NOMO-1 treated with DMSO at 0.1 percent for 48 hours (cell line): ENCODE measurements around the gene SLBP.

Source experiments
- DNase-seq: peaks from one replicate; lab custom pipeline; 2025; ENCODE audit not compliant: unreplicated experiment; lab: John Stamatoyannopoulos, UW

SLBP gene

DNA sequence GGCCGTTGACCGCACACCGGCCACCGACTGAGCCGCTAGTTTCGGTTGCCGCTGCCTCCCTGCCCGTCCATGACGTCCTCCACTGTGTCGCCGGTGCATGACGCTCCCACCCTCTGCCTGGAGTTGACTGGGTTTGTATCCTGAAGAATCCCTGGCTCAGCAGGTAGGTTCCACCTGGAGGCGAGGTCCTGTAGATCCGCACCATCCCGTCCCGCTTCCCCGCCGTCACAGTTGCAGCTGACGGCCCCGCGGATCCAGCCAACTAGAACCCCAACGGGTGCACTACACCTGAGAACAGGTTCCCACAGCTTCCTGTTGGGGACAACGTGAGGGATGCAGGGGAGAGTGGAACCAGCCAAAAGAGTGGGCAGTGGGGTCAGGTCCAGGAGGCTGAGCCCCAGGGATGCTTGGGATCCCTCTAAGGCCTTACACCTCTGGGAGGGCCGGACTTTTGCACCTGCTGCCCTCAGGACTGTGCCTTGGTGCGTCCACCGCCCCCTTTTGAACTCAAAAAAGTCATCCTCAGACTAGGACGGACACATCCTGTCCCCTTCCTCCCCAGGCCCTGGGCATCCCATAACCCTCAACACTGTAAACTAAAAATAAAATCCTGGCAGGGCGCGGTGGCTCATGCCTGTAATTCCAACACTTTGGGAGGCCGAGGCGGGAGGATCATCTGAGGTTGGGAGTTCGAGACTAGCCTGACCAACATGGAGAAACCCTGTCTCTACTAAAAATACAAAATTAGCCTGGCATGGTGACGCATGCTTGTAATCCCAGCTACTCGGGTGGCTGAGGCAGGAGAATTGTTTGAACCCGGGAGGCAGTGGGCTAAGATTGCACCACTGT lies 1.1 kb upstream of the SLBP start:
- DNase-seq: no peak

DNA sequence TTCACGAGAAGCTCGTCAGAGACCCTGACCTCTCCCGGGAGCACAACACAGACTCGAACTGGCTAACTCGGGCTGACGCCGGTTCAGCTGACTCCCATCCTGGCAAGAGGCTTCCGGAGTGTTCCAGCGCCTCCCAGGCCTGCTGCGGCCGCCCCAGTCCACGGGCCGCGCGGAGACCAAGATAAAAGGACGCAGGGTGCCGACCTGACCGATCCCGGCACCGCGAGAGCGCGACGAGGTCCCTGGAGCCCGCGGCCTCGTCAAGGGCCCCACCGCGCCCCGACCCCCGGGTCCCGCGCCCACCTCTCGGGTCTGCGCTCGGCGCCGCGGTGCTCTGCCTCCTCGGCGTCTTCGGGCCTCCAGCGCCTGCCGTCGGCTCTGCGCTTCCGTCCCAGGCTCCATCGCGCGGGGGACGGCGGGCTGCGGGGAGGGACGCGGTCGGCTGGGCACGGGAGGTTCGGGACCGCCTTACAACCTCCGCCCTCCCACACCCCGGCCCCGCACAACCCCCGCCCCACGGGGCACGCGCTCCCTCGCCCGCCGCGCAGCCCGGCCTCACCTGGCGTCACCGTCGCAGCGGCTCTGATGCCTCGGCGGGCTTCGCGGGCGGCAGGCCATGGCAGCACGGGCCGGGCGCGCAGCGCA lies 426 bp downstream of the SLBP start:
- no peak for DNase-seq

DNA sequence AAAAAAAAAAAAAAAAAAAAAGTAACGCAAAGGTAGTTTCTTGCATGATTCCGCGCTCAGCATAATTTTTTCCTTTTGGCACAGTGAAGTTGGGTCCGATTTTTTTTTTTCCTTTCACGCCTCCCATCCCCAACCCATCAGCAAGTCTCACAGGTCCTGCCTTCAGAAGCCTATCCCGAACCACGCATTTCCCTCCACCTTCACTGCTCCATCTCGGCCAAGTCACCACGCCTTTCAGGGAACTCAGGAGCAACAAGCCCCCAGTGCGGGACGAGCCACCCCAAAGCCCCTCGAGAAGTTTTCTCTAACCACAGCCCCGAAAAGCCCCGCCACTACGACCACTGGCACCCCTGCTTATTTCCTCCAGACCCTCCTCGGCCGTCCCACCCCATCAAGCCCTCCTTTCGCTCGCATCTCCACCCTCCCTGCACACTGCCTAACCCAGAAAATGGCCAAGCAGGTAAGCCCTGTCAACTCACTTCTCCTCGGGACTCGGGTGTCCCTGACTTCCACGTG lies 1.0 kb downstream of the SLBP start:
- DNase-seq: no peak

DNA sequence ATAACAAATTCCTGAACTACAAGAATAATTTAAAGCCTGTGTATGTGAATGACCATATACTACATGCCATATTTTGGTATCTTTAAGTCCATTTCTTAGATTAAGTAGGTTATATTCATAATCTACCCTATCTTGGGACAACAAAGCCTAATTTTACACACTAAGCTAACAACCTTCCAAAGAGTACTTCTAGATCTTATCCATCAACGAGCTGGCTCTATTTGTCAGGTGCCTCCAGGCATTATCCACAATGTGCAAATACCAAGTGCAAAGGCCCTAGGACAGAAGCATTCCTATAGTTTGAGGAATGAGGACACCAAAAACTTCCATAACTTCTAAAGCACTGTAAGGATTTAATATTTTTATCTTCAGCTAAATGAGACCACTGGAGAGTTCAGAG lies 3.5 kb downstream of the SLBP start:
- no peak for DNase-seq

DNA sequence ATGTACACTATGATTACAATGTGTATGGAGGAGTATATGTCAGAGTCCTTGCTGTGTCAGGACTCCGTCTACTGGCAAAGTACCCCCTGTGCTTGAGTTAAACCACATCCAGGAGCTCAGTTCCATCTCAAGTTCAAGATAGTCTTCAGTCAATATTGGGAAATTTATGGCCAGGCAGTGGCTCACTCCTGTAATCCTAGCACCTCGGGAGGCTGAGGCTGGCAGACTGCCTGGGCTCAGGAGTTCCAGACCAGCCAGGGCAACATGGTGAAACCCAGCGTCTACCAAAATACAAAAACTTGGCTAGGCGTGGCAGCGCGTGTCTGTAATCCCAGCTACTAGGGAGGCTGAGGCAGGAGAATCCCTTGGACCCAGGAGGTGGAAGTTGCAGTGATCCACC lies 5.8 kb downstream of the SLBP start:
- DNase-seq: no peak

DNA sequence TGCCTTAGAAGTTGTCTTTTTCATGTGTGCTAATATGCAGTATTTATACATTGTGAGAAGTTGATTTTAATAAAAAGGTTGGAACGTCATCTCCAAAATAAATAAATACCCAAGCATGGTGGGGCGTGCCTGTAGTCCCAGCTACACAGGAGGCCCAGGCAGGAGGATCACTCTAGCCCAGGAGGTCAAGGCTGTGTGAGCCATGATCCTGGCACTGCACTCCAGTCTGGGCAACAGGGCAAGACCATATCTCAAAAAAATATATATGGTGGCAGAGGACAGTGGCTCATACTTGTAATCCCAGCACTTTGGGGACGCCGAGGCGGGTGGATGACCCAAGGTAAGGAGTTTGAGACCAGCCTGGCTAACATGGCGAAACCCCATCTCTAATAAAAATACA lies 6.4 kb downstream of the SLBP start:
- DNase-seq: no peak

DNA sequence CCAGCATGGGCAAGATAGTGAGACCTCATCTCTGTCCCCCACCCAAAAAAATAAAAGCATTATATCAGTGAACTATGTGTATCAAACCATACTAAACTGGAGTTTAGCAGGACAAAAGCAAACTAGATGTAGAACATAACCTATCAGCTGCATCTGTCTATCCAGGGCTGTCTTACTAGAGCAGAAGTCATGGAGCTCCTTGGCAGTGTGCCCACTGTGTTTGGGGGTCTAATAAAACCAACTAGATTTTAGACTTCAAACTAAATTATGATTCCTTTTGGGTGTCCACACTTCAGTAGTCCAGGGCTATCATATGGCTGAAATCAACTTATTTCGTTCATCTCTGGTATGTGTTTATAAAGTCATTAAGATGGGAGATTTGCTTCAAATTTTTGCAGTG lies 8.3 kb downstream of the SLBP start:
- DNase-seq: no peak

DNA sequence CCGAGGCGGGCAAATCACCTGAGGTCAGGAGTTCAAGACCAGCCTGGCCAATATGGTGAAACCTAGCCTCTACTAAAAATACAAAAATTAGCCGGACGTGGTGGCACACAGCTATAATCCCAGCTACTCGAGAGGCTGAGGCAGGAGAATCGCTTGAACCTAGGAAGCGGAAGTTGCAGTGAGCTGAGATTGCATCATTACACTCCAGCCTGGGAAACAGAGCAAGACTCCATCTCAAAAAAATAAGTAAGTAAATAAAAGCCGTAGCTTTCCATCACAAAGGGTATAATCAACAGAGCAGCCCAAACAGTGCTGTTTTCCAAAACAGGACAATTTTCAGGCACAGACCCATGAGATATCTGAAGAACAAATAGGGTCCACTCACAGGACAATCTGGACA lies 10.4 kb downstream of the SLBP start:
- peak; percentile 37 for DNase-seq

DNA sequence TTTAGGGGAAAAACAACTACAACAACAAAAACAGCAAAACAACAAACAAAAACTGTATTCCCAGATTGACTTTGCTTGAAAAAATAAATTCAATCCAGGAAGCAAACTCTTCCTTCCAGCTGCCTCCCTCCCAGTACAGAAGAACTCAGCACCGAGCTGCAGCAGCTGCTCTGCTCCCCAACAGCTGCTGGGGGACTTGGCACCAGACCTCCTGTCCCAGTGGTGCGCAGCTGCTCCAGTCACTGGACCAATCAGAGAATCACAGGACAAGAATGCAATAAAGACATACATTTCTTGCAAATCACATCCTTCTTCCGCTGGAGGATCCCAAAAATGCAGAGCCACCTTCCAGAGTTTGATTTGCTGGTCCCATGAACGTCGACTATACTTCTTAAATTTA lies 16.2 kb downstream of the SLBP start:
- no peak for DNase-seq

DNA sequence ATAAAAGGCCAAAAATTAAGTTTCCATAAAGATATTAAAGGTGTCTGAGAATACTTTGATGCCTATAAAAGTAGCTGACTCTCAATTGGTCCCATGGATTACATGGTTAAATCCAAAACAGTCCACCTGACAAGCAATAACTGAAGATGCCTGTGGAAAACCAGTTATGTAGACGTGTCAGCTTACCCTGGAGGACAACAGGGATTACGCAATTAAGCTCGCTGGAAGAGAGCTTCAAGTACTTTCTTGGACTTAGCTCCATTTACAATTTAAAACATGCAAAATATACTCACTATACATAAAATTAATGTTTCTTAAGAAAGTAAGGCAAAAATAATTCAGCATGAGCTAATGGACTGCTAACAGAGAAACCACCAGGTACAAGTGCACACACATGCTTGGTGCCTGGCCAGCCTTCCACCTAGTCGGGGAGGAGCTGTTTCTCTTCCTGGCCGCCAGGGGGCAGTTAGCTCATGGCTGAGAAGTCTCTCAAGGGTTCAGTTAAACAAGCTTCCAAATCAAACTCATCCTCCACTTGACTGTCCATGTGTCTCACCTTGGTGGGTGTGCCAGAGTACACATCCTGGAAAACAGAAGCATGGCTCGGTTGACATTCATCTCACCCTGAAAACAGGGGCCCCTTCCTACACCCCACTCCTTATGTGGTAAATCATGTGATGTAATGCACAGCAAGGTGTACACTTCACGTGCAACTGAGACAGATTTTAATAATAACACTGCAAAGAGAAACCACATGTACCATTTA lies 18.8 kb downstream of the SLBP start:
- DNase-seq: peak; percentile 79

DNA sequence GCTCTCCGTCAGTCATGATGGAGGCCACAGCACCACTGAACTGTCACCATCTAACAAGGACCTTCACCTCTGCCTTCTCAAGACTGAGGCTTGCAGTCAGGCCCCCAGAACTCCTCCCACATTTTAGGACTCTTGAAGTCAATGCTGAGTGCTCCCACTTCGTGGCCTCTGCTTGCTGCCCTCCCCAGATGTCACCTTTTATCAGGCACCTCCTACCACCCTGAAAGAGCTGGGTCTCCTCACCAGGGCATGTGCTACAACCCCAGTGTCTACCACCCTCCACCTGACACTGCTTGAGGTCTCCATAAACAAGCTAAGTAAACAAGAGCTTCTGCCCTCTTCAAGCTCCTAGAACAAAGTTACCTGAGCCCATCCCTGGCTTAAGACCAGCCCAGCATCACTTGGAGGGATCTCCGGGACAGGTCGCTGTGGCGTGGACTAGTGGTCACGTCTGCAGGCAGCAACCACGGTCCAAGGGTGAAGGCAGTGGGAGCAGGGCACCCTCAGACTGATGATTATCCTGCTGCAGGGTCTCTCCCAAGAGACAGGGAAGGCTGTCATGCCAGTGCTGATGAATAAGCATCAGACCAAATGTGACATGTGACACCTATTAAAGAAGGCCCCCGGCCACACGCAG lies 20.3 kb downstream of the SLBP start:
- no peak for DNase-seq

DNA sequence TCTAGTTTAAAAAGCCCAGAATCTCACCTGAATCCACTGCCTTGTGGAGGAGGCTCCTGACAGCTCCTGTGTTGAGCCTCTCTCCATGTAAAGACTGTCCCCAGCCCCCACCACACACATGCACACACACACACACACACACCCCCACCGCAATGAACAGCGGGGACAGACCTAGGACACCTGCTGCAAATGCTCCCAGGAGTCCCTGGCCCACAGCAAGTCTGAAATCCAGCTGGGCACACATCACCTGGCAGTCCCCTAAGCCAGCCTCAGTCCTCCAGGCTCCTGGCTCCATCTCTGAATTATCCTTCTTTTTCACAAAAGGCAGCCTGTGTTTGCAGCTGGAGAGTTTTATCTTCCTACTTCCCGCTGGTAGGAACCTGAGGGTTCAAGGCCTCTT lies 21.4 kb downstream of the SLBP start:
- DNase-seq: no peak

DNA sequence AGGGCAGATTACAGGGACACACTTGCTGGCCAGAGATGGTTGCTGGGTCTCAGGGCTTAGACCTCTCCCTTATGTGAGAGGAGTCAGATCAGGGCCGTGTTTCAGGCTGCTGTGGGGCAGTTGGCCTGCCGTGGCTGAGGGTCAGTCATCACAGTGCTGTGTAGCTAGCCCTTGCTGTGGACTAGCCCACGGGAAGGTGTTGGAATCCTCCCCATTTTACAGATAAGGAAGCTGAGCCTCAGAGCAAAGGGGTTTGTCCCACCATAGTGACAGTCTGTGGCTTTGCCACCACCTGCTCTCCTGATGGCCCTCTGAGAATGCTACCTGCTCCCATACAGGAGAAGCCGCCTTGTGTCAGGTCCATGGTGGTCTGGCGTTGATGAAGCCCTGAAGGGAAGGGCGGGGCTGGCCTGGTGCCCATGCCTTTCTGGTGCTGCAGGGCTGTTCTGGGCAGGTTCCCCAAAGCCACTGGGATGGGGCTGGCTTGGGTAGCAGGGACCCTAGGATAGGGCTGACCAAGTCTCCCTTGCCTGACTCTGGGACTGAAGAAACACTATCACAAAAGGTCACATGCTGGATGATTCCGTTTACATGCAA lies 25.6 kb downstream of the SLBP start:
- no peak for DNase-seq

DNA sequence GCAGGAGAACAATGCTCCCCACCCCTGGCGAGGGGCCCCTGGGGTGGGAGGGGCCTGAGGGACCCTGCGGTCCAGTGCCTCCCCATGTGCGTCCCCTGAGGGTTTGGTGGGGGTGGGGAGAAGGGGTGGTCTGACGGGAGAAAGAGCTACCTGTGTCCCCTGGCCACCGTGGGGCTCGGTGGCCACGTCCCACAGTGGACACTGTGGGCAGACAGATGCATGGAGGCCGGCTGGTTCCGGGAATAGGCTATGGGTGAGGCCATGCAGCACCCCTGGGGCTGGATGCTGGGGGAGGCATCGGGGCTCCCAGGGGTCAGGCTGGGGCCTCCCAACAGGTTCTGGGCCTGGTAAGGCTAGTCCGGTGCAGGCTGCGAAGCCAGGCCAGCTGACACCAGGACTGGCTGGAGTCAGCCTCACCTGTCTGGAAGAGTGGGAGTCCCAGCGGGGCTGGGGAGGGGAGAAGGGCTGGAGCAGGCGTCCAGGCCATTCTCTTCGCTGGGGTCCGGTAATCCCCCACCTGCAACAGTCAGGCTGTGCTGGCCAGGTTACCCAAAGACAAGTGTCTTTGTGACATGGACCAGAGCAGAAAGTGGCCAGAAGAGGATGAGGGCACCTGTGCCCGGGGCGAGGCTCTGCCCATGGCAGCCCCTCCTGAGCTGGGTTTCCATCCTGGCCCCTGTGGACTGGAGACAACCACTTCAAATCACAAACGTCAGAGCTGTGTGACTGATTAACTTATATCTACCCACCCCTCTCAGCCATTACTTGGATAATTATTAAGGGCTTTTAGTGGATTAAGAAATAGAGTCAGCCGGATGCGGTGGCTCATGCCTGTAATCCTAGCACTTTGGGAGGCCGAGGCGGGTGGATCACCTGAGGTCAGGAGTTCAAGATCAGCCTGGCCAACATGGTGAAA lies 26.6 kb downstream of the SLBP start:
- no peak for DNase-seq

DNA sequence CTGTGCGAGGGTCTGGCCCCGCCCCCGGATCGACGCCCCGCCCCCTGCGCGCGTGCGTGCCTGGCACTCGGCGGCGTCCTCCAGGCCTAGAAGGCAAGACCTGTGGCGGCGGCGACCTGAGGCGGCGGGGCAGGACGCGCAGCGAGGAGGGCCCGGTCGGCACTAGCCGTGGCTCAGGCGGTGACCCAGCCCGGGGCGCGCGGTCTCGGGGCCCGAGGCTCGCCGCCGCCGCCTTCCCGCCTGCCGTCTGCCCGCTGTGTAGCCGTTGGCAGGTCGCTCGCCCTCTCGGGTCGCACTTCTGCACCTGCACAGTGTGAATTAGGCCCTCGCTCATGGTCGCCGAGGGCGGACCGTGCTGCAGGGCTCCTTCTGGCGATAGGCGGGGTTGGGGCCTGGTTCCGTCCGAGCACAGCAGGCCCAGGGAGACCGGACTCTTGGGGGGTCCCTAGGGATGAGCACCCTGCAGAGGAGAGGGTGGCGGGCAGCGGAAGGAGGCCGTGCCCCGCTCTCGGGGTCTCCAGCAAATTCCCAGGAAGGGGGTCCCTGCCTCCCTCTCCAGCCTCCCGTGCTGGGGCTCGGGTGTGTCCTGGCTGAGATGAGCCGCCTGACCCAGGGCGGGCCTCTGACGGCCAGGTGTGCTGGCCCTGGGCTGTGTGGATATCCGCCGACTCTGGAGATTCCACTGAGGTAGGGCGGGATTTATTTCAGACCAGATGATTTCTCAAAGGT lies 27.4 kb downstream of the SLBP start:
- DNase-seq: no peak

DNA sequence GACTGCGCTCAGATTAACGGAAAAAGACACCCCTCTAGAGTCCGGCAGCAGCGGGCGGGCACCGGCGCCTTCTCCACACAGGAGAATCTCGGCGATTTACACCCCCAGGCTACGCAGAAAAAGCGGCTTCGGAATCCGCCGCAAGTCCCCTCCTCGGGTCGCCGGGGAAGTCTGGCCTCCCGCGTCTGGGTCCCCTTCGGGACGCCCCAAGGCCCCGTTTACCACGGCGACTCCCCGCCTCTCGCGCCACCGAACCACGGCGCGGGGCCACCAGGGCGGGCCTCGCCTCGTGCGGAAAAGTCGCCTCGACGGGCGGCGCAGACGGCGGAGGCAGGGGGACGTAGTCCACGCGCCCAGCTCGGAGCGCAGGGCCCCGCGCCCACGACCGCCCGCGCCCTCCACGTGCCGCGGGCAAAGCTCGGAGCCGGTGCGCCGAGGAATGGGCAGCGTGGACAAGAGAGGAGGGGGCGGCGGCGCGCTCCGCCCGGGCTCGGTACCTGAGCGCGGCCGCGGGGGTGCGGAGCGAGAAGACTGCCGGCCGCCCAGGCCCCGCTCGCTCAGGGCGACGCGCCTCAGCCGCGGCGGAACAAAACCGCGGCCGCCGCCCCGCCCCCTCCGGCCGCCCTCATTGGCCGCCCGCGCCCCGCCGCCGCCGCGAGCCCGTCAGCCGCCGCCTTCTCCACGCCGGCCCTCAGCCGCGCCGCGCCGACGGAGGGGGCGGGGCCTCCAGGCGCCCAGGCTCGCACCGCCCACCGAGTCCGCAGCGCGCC lies 28.2 kb downstream of the SLBP start, which contains the start of gene FAM53A:
Gene FAM53A, minus strand, starts transcription at position 578 of the 770 bp plus-strand sequence. CDS start 15,572 bp downstream, outside the sequence.
- DNase-seq: peak; percentile 76

DNA sequence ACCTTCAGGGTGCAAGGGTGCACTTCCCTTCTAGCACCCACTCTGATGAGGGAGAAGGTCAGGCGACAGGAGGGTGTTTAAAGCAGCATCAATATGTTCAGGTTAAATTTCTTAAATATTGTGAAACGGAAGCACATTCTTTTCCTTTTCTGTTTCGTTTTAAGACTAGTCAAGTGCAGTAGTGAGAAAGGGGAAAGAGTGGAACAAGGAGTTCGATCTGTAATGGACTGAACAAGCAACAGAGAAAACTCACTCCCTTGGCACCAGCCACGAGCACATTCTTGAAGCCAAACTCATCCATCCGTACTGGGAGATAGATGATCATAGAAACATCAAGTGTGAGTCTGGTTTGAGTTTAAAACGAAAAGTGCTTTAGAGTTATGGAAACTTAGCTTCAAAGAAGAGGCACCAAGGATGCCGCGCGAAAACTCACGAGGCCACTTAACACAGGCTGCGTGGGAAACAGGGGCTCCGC lies 28.8 kb downstream of the SLBP start:
- DNase-seq: peak; percentile 37

DNA sequence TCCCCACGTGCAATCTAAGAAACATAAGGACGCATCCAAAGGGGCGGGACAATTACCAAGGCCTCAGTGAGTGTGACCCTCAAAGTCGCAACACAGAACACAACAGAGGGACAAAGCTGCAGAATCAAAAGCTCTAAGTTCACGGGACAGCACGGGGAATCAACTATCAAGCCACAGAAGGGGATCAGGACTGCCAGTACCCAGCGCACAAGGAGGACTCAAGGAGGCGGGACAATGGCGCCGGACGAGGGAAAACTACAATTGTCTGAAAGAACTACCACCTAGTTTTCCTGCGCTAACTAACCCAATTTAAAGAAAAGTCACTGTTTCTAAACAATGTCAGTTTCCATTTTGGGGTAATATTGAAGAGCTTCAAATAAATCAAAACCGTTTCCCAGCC lies 29.3 kb downstream of the SLBP start:
- DNase-seq: no peak
